Measurements from ENCODE around the gene ZFAND6.

DNA sequence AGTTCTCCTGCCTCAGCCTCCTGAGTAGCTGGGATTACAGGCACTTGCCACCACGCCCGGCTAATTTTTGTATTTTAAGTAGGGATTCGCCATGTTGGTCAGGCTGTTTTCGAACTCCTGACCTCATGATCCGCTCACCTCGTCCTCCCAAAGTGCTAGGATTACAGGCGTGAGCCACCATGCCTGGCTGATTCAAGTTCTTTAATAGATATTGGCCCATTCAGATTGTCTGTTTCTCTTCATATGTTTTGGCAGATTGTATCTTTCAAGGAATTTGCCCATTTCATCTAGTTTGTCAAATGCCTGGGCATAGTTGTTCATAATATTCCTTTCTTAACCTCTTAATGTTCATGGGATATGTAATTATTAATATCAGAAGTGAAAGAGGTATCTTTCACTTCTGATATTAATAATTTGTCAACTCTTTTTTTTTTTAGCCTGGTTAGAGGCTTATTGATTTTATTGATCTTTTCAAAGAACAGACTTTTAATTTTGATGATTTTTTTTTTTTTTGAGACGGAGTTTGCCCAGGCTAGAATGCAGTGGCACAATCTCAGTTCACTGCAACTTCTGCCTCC lies 40.2 kb upstream of the ZFAND6 start:
- TF ChIP-seq, protein P1, sequence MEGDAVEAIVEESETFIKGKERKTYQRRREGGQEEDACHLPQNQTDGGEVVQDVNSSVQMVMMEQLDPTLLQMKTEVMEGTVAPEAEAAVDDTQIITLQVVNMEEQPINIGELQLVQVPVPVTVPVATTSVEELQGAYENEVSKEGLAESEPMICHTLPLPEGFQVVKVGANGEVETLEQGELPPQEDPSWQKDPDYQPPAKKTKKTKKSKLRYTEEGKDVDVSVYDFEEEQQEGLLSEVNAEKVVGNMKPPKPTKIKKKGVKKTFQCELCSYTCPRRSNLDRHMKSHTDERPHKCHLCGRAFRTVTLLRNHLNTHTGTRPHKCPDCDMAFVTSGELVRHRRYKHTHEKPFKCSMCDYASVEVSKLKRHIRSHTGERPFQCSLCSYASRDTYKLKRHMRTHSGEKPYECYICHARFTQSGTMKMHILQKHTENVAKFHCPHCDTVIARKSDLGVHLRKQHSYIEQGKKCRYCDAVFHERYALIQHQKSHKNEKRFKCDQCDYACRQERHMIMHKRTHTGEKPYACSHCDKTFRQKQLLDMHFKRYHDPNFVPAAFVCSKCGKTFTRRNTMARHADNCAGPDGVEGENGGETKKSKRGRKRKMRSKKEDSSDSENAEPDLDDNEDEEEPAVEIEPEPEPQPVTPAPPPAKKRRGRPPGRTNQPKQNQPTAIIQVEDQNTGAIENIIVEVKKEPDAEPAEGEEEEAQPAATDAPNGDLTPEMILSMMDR (IDR thresholded peaks at IDR 0.05; ENCODE audit: poor library complexity), result no peak
- no peak for TF ChIP-seq EZH2 (IDR thresholded peaks at IDR 0.05; ENCODE audit: borderline replicate concordance)
